HG02610 (cell line): Measurements from ENCODE around the gene ABHD17C.

Experiments used
- ATAC-seq: cut with Tn5 transposase; IDR thresholded peaks from one replicate; pipeline ENCODE4 v1.9.1; 2021; ENCODE audit warnings: mild to moderate bottlenecking, moderate library complexity; ENCODE audit not compliant: unreplicated experiment

Gene ABHD17C

DNA sequence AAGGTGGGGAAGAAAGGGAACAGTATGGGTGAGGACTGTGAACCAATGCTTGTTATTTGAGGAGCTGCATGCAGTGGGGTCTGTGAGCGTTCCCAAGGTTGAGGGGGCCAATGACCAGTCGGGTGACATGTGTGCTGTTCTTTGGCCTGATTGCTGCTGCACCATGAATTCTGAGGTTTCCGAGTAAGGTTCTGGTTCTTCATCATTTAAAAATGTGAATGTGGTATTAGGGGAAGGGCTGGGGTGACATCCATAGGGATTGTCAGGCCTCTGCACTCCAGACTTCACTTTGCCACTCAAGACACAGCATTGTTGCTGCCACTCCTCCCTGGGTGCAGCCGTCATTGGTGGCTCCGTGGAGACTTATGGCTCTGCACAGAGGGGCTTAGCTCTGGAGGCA is 32.5 kb downstream of the ABHD17C start:
- ATAC-seq: no peak

GRCh38 chr15:80730387-80730786 is 35.3 kb downstream of the ABHD17C start:
- ATAC-seq: no peak

GRCh38 chr15:80730926-80731325 is 35.8 kb downstream of the ABHD17C start:
- no peak for ATAC-seq

DNA sequence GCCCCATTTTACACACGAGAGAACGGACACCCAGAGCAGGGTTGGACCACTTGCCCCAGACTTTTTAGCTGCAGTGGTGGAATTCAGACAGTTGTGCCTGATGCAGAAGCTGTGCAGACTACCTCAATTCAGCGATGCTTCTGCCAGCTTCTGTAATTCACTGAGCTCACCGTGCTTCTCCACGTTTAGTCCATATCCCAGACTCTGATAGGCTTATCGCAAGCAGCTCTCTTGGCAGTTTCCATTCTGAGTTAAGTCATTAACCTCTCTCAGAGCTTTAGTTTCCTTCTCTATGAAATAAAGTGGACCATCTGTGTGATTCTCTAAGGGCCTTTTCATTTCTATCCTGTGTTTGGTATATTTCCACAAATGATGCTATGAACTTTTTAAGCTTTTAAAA is 37.1 kb downstream of the ABHD17C start:
- no peak for ATAC-seq

GRCh38 chr15:80732818-80733217 is 37.7 kb downstream of the ABHD17C start:
- ATAC-seq: no peak

DNA sequence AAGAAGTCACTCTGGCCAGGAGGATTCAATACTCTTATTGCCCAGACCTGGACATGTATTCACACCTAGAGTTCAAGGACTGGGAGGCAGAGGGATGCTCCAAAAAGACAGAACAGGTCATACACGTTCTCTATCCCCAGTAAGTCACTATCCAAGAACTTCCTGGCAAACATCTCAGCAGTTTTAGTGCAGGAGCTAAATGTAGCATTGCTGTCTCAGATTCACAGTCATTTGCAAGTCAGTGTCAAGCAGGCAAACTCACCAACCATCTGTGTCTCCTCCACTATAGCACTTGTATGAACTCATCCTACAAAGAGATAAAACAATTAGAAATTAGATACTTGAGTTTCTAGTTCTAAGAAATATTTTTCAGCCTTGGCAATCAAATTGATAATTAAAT is 38.4 kb downstream of the ABHD17C start:
- ATAC-seq: no peak

- no peak for ATAC-seq
Measured at GRCh38 chr15:80735344-80735743, 40.2 kb downstream of the ABHD17C start.

DNA sequence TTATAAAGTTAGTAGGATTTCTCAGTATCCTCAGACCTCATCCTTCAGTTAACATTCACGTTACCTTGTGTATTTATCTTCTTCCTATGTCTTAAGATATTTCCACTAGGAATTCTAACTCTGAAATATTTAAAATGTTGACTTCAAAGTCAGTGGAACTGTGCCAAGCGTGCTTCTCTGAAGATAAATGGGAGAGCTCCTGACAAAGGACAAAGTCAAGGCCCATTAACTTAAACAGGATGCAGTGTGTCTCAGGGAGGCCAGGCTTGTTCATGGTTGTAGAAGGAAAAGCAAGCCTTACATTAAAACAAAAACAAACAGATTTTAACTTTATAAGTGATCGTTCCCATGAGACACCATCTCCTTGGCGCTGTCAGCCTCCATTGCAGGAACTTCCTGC is 41.5 kb downstream of the ABHD17C start:
- no peak for ATAC-seq

DNA sequence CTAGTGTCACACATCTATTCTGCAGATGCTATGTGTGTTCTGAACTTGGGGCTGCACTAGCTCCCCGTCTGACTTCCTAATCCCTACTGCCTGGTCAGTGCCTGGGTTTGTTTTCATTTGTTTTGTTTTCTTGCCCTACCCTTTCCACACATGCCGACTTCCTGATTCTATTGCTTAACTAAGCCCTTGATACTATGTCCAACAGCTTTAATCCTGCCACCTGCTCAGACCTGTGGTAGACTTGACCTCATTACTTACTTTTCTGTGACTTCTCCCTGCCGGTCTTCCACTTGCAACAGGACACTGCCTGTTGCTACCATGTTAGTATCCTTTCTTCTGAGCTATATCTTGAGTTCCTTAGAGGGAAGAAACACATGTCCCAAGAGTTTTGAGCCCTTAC is 44.8 kb downstream of the ABHD17C start:
- ATAC-seq: no peak

GRCh38 chr15:80742081-80742480 is 47.0 kb downstream of the ABHD17C start:
- no peak for ATAC-seq

- ATAC-seq: no peak
Measured at GRCh38 chr15:80743189-80743833, 48.2 kb downstream of the ABHD17C start.

DNA sequence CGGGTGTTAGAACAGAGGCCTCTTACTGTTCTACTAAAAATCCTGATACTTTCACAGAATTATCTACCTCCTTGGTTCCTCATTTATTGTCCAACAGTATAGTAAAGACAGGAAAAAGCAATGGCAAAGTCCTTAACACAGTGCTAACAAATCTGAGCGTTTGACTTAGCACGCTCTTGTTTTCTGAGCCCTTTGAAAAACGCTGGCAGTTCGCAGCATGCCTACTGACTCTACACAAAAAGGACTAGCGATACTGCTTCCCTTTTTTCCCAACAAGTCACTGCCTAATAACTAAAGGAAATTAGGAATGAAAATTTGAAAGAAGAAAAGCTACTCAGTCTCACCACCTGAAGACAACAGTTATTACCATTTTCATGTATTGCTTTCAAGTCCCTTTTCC is 49.3 kb downstream of the ABHD17C start:
- ATAC-seq: no peak

GRCh38 chr15:80744826-80745225 is 49.7 kb downstream of the ABHD17C start:
- no peak for ATAC-seq

- ATAC-seq: no peak
Measured at GRCh38 chr15:80745888-80746287, 50.8 kb downstream of the ABHD17C start.

DNA sequence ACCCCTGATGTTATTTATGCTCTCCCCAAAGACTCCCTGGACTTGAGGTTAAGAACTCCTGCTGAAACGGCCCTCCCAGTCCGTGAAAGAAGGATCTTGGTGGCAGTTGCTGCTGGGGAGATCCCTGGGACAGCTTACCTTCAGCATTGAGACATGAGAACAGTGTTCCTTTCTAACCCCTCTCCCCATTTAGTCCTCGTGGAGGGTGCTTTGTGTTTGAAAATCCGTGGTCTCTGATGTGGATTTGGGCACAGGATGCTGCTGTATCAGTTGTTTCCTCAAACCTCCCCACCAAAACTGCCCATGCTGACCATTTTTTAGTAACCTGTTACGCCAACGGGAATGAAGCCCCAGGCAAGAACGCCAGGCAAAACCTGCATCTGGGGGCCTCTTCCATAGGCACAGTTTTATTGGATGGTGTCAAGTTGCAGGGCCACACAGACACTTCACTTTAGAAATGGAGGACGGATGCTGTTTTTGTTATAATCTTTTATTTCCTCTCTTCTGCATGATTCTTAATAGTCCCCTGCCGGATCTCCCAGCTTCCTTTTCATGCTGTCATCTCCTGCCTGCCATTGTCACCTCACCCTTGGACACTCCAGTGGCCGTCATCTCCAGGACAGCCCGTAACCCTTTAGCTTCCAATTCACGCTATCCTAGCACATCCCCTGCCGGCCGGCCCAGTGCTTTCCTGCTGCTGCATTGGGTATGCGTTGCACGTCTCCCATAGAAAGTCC is 52.4 kb downstream of the ABHD17C start:
- ATAC-seq: no peak

DNA sequence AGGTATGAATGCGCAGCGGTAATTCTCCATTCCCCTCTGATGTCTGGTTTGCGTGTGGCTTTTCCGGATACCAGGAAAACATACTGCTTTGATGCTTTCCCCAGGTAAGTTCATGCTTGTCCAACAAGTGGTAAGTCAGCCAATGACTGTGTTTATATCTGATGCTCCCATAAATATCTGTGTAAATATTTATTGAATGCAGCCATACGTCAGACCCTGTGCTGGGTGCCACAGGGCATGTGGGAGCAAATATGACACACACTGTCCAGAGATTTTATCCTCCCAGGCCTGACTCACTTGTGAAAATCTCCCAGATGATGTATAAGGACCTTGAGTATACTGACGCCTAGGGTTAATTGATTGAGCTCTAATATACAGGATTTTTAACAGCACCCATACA is 54.5 kb downstream of the ABHD17C start:
- ATAC-seq: no peak

GRCh38 chr15:80750575-80750974 is 55.5 kb downstream of the ABHD17C start:
- no peak for ATAC-seq

- ATAC-seq: no peak
Measured at GRCh38 chr15:80752204-80752603, 57.1 kb downstream of the ABHD17C start.

DNA sequence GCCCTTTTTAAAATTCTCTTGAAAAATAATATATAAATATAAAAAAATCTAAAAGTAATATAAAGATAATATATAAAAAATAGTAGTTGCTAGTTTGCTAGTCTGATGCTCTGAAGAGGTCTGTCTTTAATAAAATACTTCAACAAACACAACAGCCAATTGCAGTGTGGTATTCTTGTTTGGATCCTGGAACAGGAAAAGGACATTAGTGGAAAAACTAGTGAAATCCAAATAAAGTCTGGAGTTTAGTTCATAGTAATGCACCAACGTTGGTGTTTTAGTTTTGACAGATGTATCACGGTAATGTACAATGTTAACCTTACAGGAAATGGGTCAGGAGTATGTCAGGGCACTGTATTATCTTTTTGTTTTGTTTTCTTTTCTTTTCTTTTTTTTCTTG is 58.1 kb downstream of the ABHD17C start:
- no peak for ATAC-seq

- ATAC-seq: no peak
Measured at GRCh38 chr15:80754014-80754413, 58.9 kb downstream of the ABHD17C start.

GRCh38 chr15:80755885-80756284 is 60.8 kb downstream of the ABHD17C start:
- no peak for ATAC-seq

- ATAC-seq: no peak
Measured at GRCh38 chr15:80758130-80758745, 63.1 kb downstream of the ABHD17C start.
